Erythroblast (primary cell): ENCODE measurements around the gene POLDIP3.
"Not testable (repeated sequence)": the region's sequence is repeated elsewhere in the genome, so short reads cannot be mapped to it uniquely, and the experiment has no call there.

ENCODE experiments used
- GATA1 ChIP-seq: IDR thresholded peaks from 2 replicates; pipeline ENCODE4 v1.6.1; 2011; ENCODE audit warnings: low read depth, mild to moderate bottlenecking, control low read depth, low read length, moderate library complexity
- POLR2A ChIP-seq: IDR thresholded peaks from 2 replicates; pipeline ENCODE4 v1.6.1; 2011; ENCODE audit warnings: mild to moderate bottlenecking, low read length

DNA sequence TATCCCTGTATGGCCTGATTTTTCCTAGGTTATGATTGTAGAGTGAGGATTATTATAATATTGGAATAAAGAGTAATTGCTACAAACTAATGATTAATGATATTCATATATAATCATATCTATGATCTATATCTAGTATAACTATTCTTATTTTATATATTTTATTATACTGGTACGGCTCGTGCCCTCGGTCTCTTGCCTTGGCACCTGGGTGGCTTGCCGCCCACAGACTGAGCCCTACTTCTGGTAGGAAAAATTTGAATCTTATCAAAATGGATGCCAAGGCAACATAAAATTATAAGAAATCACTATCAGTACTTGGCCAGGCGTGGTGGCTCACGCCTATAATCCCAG, 62.4 kb downstream of the POLDIP3 start:
- TF ChIP-seq POLR2A, GATA1: not testable (repeated sequence)
